Measurements from ENCODE around the gene XRCC6.

DNA sequence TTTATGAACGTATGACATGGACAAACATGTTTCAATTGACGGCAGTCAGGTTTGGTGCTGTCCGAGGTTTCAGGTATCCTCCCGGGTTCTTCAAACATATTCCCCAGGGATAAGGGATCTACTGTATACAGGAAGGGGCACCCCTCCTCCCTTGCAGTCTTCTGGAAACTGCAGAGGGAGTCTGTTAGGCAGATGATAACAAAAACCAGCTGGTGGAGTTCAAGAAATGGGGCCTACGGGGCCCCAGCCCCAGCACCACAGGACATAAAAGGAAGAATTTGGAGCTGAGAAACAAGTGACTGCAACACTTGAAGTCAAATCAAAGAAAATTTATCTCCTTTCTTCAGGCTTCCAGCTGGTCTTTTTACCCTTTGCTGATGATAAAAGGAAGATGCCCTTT is 35.5 kb downstream of the XRCC6 start:
- TF ChIP-seq, protein P1, sequence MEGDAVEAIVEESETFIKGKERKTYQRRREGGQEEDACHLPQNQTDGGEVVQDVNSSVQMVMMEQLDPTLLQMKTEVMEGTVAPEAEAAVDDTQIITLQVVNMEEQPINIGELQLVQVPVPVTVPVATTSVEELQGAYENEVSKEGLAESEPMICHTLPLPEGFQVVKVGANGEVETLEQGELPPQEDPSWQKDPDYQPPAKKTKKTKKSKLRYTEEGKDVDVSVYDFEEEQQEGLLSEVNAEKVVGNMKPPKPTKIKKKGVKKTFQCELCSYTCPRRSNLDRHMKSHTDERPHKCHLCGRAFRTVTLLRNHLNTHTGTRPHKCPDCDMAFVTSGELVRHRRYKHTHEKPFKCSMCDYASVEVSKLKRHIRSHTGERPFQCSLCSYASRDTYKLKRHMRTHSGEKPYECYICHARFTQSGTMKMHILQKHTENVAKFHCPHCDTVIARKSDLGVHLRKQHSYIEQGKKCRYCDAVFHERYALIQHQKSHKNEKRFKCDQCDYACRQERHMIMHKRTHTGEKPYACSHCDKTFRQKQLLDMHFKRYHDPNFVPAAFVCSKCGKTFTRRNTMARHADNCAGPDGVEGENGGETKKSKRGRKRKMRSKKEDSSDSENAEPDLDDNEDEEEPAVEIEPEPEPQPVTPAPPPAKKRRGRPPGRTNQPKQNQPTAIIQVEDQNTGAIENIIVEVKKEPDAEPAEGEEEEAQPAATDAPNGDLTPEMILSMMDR (conservative IDR thresholded peaks at IDR 0.05; ENCODE audit: low read depth, low read length): no peak
- TF ChIP-seq POLR2A (IDR thresholded peaks at IDR 0.05; ENCODE audit: low read depth, low read length) (no peak), CHD1 (IDR thresholded peaks at IDR 0.05; ENCODE audit: low read depth, low read length) (no peak), SMC3 (IDR thresholded peaks at IDR 0.05; ENCODE audit: low read depth, low read length) (no peak), RFX5 (IDR thresholded peaks at IDR 0.05; ENCODE audit: low read depth, low read length) (no peak), CEBPB (IDR thresholded peaks at IDR 0.05; ENCODE audit: low read depth, low read length) (no peak), RCOR1 (IDR thresholded peaks at IDR 0.05; ENCODE audit: insufficient replicate concordance, low read length) (no peak), MXI1 (IDR thresholded peaks at IDR 0.05; ENCODE audit: borderline replicate concordance, low read depth, low read length) (no peak), BHLHE40 (IDR thresholded peaks at IDR 0.05; ENCODE audit: low read depth, low read length) (no peak)
- TF ChIP-seq, protein P2, sequence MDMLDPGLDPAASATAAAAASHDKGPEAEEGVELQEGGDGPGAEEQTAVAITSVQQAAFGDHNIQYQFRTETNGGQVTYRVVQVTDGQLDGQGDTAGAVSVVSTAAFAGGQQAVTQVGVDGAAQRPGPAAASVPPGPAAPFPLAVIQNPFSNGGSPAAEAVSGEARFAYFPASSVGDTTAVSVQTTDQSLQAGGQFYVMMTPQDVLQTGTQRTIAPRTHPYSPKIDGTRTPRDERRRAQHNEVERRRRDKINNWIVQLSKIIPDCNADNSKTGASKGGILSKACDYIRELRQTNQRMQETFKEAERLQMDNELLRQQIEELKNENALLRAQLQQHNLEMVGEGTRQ (IDR thresholded peaks at IDR 0.05; ENCODE audit: low read depth, low read length): no peak
